H1 (cell line): Measurements from ENCODE around the gene CTDNEP1. TPM values are rescaled to one million over a fixed set of nuclear protein-coding genes. Genes with fewer than 3 reads are reported as not detected.
A peak's percentile ranks its signal among the peaks of the same experiment; 100 is the strongest.

Source experiments
- CTCF ChIA-PET: fragments of 300-600 bp; sonication (Branson Sonifier 250); formaldehyde crosslinking; loops from one replicate; lab custom pipeline; 2021; ENCODE audit not compliant: partially characterized antibody; lab: Charles Lee
- POLR2A ChIA-PET: fragments of 300-600 bp; sonication (Branson Sonifier 250); formaldehyde crosslinking; loops from one replicate; lab custom pipeline; 2021; ENCODE audit warnings: inconsistent platforms; ENCODE audit not compliant: partially characterized antibody; lab: Charles Lee
- DNase-seq, 2 experiments: peaks; one replicate each; pipeline versions ENCODE4 v3.0.0 to v3.0.0-alpha.2; 2010 to 2022; ENCODE audit warnings: low spot score in 2 of 2, low read depth in 1 of 2, mixed read lengths in 1 of 2
- FAIRE-seq: peaks from 2 replicates; lab custom pipeline; 2011; peaks lifted over from hg19 to GRCh38; lab: Jason Lieb, UNC
- H2AFZ ChIP-seq: 2 replicates; pipeline ENCODE4 v1.8.1; 2012; ENCODE audit warnings: low read length, inconsistent platforms
- H2AK5ac ChIP-seq: 2 replicates; pipeline ENCODE4 v1.6.1; 2013; ENCODE audit warnings: low read depth, low read length
- H2BK120ac ChIP-seq: replicated peaks from 2 replicates; pipeline ENCODE3; 2013; ENCODE audit warnings: low read depth, low read length, inconsistent platforms
- H2BK12ac ChIP-seq: 2 replicates; pipeline ENCODE4 v1.6.1; 2013; ENCODE audit warnings: low read depth, low read length
- H2BK15ac ChIP-seq: 2 replicates; pipeline ENCODE4 v1.6.1; 2013; ENCODE audit warnings: low read length
- H2BK20ac ChIP-seq: 2 replicates; pipeline ENCODE4 v1.6.1; 2013; ENCODE audit warnings: low read length
- H2BK5ac ChIP-seq: 2 replicates; pipeline ENCODE4 v1.6.1; 2013; ENCODE audit warnings: low read depth, low read length
- H3K14ac ChIP-seq: 2 replicates; pipeline ENCODE4 v1.6.1; 2013; ENCODE audit warnings: inconsistent platforms; ENCODE audit not compliant: insufficient read length
- H3K18ac ChIP-seq: 2 replicates; pipeline ENCODE4 v1.6.1; 2013; ENCODE audit warnings: low read length; ENCODE audit errors: extremely low read depth
- H3K23ac ChIP-seq: 2 replicates; pipeline ENCODE4 v1.6.1; 2013; ENCODE audit warnings: inconsistent platforms; ENCODE audit not compliant: insufficient read length
- H3K23me2 ChIP-seq: 2 replicates; pipeline ENCODE4 v1.6.1; 2013; ENCODE audit warnings: low read depth, low read length
- H3K27ac ChIP-seq: 2 replicates; pipeline ENCODE4 v1.6.1; 2011; ENCODE audit warnings: low read depth, low read length, inconsistent platforms
- H3K27me3 ChIP-seq, 4 experiments: replicated peaks in 1 of 4; 1 replicate in 1 of 4; 2 replicates in 3 of 4; pipeline versions ENCODE4 v1.6.1 to v1.8.1; 2011 to 2013; ENCODE audit warnings: low read length in 3 of 4, mild to moderate bottlenecking in 3 of 4, inconsistent platforms in 2 of 4, mixed read lengths in 2 of 4, moderate library complexity in 1 of 4; ENCODE audit not compliant: control insufficient read depth in 3 of 4, insufficient read depth in 3 of 4; ENCODE audit errors: extremely low read depth in 1 of 4
- H3K36me3 ChIP-seq, 4 experiments: 2 replicates each; pipeline versions ENCODE4 v1.6.1 to v1.8.1; 2011 to 2013; ENCODE audit warnings: mild to moderate bottlenecking in 4 of 4, low read length in 3 of 4, moderate library complexity in 2 of 4, control low read depth in 1 of 4, inconsistent platforms in 1 of 4; ENCODE audit not compliant: insufficient read depth in 4 of 4, control insufficient read depth in 2 of 4
- H3K4ac ChIP-seq: replicated peaks from 2 replicates; pipeline ENCODE3; 2013; ENCODE audit warnings: low read length, low read depth, mixed read lengths, inconsistent platforms; ENCODE audit not compliant: insufficient read length
- H3K4me1 ChIP-seq, 4 experiments: replicated peaks in 1 of 4; 1 replicate in 1 of 4; 2 replicates in 3 of 4; pipeline versions ENCODE4 v1.6.1 to v1.8.1; 2011 to 2013; ENCODE audit warnings: low read length in 3 of 4, inconsistent platforms in 2 of 4, mixed read lengths in 1 of 4; ENCODE audit not compliant: insufficient read depth in 4 of 4, control insufficient read depth in 3 of 4
- H3K4me2 ChIP-seq, 2 experiments: 2 replicates each; pipeline versions ENCODE4 v1.6.1 to v1.8.1; 2011 to 2013; ENCODE audit warnings: low read depth in 2 of 2, low read length in 2 of 2, control low read depth in 1 of 2, inconsistent platforms in 1 of 2, mild to moderate bottlenecking in 1 of 2; ENCODE audit not compliant: insufficient read depth in 1 of 2
- H3K4me3 ChIP-seq, 4 experiments: fragments of 200-600, 300-600 bp in 1 of 4; sonication (generic), shearing (Covaris generic), sonication (Bioruptor Twin) in 1 of 4; 2 replicates each; pipeline versions ENCODE4 v1.5.1 to v1.8.1; 2011 to 2016; ENCODE audit warnings: low read length in 4 of 4, low read depth in 3 of 4, control low read depth in 2 of 4, inconsistent platforms in 2 of 4, mild to moderate bottlenecking in 2 of 4, mixed read lengths in 1 of 4, moderate library complexity in 1 of 4; ENCODE audit not compliant: insufficient read depth in 2 of 4; ENCODE audit errors: extremely low read depth in 1 of 4
- H3K56ac ChIP-seq: replicated peaks from 2 replicates; pipeline ENCODE3; 2013; ENCODE audit warnings: low read depth, mild to moderate bottlenecking, mixed read lengths, low read length, inconsistent platforms; ENCODE audit not compliant: insufficient read length
- H3K79me1 ChIP-seq: 2 replicates; pipeline ENCODE4 v1.6.1; 2013; ENCODE audit warnings: low read depth, low read length, control low read depth
- H3K79me2 ChIP-seq, 2 experiments: 2 replicates each; pipeline versions ENCODE4 v1.6.1 to v1.8.1; 2012 to 2013; ENCODE audit warnings: low read length in 2 of 2, mild to moderate bottlenecking in 2 of 2, inconsistent platforms in 1 of 2; ENCODE audit not compliant: insufficient read depth in 2 of 2, control insufficient read depth in 1 of 2
- H3K9ac ChIP-seq, 4 experiments: replicated peaks in 1 of 4; 1 replicate in 1 of 4; 2 replicates in 3 of 4; pipeline versions ENCODE4 v1.6.1 to v1.8.1; 2011 to 2013; ENCODE audit warnings: low read depth in 3 of 4, low read length in 3 of 4, control low read depth in 2 of 4, mild to moderate bottlenecking in 2 of 4, moderate library complexity in 2 of 4, inconsistent platforms in 1 of 4; ENCODE audit errors: extremely low read depth in 1 of 4
- H3K9me3 ChIP-seq, 2 experiments: 2 replicates each; pipeline versions ENCODE4 v1.6.1 to v1.8.1; 2012 to 2013; ENCODE audit warnings: mild to moderate bottlenecking in 2 of 2, moderate library complexity in 2 of 2, control low read depth in 1 of 2, inconsistent platforms in 1 of 2, low read depth in 1 of 2, low read length in 1 of 2, mixed read lengths in 1 of 2; ENCODE audit not compliant: insufficient read depth in 2 of 2
- H4K20me1 ChIP-seq, 2 experiments: replicated peaks in 1 of 2; 2 replicates each; pipeline versions ENCODE3 to v1.8.1; 2011 to 2013; ENCODE audit warnings: inconsistent platforms in 2 of 2, low read length in 2 of 2, mild to moderate bottlenecking in 1 of 2; ENCODE audit not compliant: insufficient read depth in 2 of 2, control insufficient read depth in 1 of 2
- H4K5ac ChIP-seq: 2 replicates; pipeline ENCODE4 v1.6.1; 2013; ENCODE audit warnings: low read length, low read depth, mixed read lengths, inconsistent platforms; ENCODE audit not compliant: insufficient read length
- H4K8ac ChIP-seq: 2 replicates; pipeline ENCODE4 v1.8.0; 2013; ENCODE audit warnings: mild to moderate bottlenecking, moderate library complexity, low read length, inconsistent platforms; ENCODE audit not compliant: insufficient read depth; ENCODE audit errors: extremely low read depth
- H4K91ac ChIP-seq: replicated peaks from 2 replicates; pipeline ENCODE3; 2013; ENCODE audit warnings: low read length, mixed read lengths, inconsistent platforms; ENCODE audit not compliant: insufficient read length
- TAF7 ChIP-seq: optimal IDR thresholded peaks from 2 replicates; pipeline ENCODE3; 2011; ENCODE audit warnings: low read depth, mild to moderate bottlenecking, inconsistent platforms, low read length, moderate library complexity, borderline replicate concordance
- TBP ChIP-seq: IDR thresholded peaks from 2 replicates; pipeline ENCODE4 v1.6.1; 2011; ENCODE audit warnings: low read depth, low read length, improper control_type of control experiment
- WGBS, 2 experiments: shearing (Covaris generic) in 1 of 2; methylation state at CpG; one replicate each; pipeline versions ENCODE4 v1.1.6 to v1.1.7; 2013 to 2015; ENCODE audit warnings: low lambda C conversion rate in 2 of 2, mixed read lengths in 2 of 2, inconsistent platforms in 1 of 2, low coverage in 1 of 2, missing lambda C conversion rate in 1 of 2; ENCODE audit not compliant: insufficient replicate concordance in 2 of 2, insufficient coverage in 1 of 2, insufficient read length in 1 of 2; ENCODE audit errors: extremely low coverage in 1 of 2, missing lambda C conversion rate in 1 of 2; 5-methylcytosine and 5-hydroxymethylcytosine counted together
- polyA plus RNA-seq, 7 experiments: library from polyadenylated mRNA; depleted of rRNA in 3 of 7; stranded (reverse) in 5 of 7; unstranded in 2 of 7; fragments of >200 nt in 5 of 7; fragments of 200-250 nt in 2 of 7; gene quantifications; 1 replicate in 5 of 7; 2 replicates in 1 of 7; 4 replicates in 1 of 7; pipeline versions ENCODE4 v1.2.1 to v1.2.3, GENCODE V29; 2011 to 2013; ENCODE audit warnings: missing spikeins in 2 of 7, mixed read lengths in 2 of 7
- total RNA-seq: library from RNA; stranded (reverse); fragmentation: NEBNext Ultra II Directional; extraction: Animal tissue kit (Norgen Biotek cat#: 25700); gene quantifications from 2 replicates; pipeline ENCODE4 v1.2.1, GENCODE V29; 2021

The CTDNEP1 gene
- total and polyA plus RNA-seq, 2 of the 8 experiments (the other 6 are each of a cell fraction or from before 2014, with no cell fraction given) = 114 to 123 TPM

GRCh38 chr17:7236808-7237207 lies 14.7 kb downstream of the CTDNEP1 start:
- Histone ChIP-seq H2AK5ac (no peak overlapping the region), H3K4me3 (peak overlapping the region in 1 of 4 experiments; percentile 95; a peak in 2 of 8 replicates), H3K9ac (no peak overlapping the region), H2BK120ac (no peak overlapping the region), H3K4ac (no peak overlapping the region), H3K4me1 (peaks cover 5 to 24% (median 12%) of the 10 kb centered on the region in 4 experiments), H3K18ac (no peak overlapping the region), H3K23me2 (peaks cover 7% of the 10 kb centered on the region; the same call in 1 of the 2 replicates), H2BK12ac (no peak overlapping the region), H2BK5ac (no peak overlapping the region), H2AFZ (no peak overlapping the region), H3K27me3 (no peaks in the 10 kb centered on the region), H3K36me3 (peaks cover 15 to 36% (median 22%) of the 10 kb centered on the region in 4 experiments; a peak in 6 of 8 replicates), H3K79me2 (peaks cover 12 to 68% of the 10 kb centered on the region in 2 experiments), H2BK20ac (no peak overlapping the region), H4K5ac (no peak overlapping the region), H3K27ac (no peak overlapping the region), H3K14ac (no peak overlapping the region), H4K20me1 (peaks cover 16 to 27% of the 10 kb centered on the region in 2 experiments), H3K9me3 (no peaks in the 10 kb centered on the region), H3K4me2 (peak overlapping the region; percentile 74 to 77; a peak in 3 of 4 replicates), H4K91ac (no peak overlapping the region), H3K56ac (no peak overlapping the region), H4K8ac (0 out of 2 replicates have a peak overlapping the region, but pooled peaks have one; percentile 41), H2BK15ac (no peak overlapping the region), H3K79me1 (peaks cover 12% of the 10 kb centered on the region), H3K23ac (no peak overlapping the region)
- POLR2A ChIA-PET = interaction anchor here (1.2 to 19.7 kb wide), 9 partner anchors 12 to 352 kb away, joined by 3 to 386 read pairs (median 22); partner anchors contain the start of genes ACADVL, CLDN7, CTDNEP1 and DLG4
- 92 to 100% methylated on average over 1 to 6 of the region's 6 CpGs for WGBS, 2 experiments
- FAIRE-seq (no peak), DNase-seq (no peak)
- CTCF ChIA-PET = interaction anchor here (0.7 to 6.4 kb wide), 4 partner anchors 16 to 215 kb away, joined by 3 to 46 read pairs (median 4); partner anchors contain the start of genes ACADVL and DLG4
- TF ChIP-seq TBP (no peak), TAF7 (no peak)
